22Rv1 (cell line): Measurements from ENCODE around the gene LAMA5.

Source experiments
- CTCF ChIP-seq: fragments of 450-650 bp; IDR thresholded peaks from 2 replicates; pipeline ENCODE4 v1.5.1; 2017; ENCODE audit warnings: mild to moderate bottlenecking
- ZFX ChIP-seq: fragments of 450-650 bp; IDR thresholded peaks from 2 replicates; pipeline ENCODE4 v1.6.1; 2017; ENCODE audit warnings: antibody characterized with exemption, borderline replicate concordance

- TF ChIP-seq CTCF (no peak), ZFX (no peak)
Measured at GRCh38 chr20:62259294-62259565, 107.9 kb downstream of the LAMA5 start.
